GM19351 (cell line): Measurements from ENCODE around the gene ANKRD13B.

ENCODE experiments used
- ATAC-seq: cut with Tn5 transposase; IDR thresholded peaks from one replicate; pipeline ENCODE4 v1.9.1; 2021; ENCODE audit warnings: mild to moderate bottlenecking, moderate library complexity; ENCODE audit not compliant: unreplicated experiment

Gene ANKRD13B

DNA sequence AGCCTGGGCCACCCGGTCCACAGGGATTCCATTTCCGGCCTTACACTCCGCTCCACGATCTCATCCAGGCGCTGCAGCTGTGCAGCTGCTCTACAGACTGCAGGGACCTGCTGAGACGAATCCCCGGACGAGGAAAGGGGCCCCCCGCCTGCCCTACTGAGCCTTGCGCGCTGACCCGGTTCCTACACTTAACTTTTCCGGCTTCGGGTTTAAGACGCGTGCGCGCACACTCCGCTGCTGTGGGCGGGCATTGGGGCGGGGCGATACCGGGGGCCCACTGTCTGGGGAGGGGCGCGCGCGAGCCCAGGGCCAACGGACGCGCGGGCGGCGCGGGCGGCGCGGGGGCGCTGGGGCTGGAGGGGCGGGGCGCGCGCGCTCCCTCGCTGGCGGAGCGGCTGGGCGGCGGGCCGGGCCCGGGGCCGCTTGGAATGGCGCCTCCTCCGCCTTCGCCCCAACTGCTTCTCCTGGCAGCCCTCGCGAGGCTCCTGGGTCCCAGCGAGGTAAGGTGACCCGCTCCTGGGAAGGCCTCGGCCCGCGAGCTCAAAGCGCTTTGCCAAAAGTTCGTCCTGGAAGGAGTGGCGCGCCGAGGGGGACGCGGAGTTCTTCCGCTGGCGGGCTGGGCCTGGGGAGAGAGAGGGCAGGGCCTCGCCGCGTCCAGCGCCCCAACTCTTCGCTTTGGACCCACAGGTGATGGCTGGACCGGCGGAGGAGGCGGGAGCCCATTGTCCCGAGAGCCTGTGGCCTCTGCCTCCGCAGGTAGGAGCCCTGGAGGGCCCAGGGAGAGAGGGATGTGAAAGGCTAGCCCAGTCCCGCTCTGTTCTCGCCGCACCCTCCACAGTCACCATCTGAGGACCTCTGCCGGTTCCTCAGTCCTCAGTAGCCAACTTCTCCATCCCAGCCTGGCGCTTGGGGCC, 24.3 kb upstream of the ANKRD13B start, which contains the start of gene TP53I13:
TSS of gene TP53I13 (plus strand) at position 371 of the 914 bp plus-strand sequence. CDS start at position 429, 58 bp downstream.
- ATAC-seq = peak; percentile 35

DNA sequence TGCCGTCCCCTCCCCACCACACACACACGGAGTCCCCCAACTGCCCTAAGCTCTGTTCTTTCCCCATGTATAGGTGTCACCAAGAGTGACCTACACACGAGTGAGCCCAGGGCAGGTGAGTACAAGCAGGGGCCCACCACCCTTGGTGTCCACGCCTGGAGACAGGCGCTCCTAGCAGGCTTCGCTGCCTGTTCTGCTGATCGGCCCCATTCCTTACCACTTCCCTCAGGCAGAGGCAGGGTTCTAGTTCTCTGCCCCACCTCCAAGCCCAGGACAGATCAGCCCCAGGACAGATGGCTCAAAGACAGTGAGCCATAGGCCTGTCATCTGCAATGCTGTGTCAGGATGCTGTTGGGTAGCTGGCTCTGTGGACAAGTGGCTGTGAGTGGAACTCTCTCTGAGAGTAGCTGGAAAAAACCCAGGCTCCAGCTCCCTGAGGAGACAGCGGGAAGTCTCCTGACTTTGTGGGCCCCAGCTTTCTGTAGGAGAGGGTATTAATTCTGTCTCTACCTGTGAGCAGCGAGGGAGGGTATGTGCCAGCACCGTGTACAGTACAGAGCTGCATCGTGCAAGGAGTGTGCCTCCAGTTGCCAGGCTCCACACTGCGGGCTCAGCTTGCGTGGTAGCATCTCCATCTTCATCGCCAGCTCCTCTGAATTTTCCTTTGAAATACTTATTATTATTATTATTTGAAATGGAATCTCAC, 23.5 kb upstream of the ANKRD13B start:
- no peak for ATAC-seq

DNA sequence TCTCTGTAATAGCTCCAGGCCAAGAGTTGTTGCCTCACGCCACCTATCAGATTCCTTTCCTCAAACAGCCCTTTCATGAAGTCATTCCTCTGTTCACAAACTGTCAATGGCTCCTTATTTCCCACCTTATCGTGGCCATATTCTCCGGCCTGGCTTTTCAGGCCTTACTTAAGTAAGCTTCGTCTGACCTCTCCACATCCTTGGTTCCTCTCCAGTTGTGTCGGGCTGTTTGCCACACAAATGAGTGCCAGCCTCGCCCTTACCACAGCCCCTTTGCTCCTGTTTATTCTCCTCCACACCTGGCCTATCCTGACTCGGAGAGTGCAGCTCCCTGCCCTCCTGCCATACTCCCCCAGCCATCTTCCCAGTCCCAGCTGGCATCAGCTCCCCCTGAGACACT, 22.4 kb upstream of the ANKRD13B start:
- ATAC-seq = no peak

DNA sequence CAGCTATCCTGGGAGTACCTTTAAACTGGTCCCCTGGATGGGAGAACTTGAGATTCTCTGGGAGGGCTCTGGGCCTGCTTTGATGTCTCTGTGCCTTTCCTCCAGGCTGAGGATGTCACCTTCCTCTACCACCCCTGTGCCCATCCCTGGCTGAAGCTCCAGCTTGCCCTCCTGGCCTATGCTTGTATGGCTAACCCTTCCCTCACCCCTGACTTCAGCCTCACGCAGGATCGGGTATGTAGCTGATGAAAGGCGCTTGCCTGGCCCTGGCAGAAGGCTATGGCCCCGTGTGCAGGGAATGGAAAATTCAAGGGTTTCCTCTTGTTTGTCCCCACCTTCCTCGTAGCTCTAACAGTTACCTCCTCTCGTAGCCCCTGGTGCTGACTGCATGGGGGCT, 21.4 kb upstream of the ANKRD13B start:
- no peak for ATAC-seq

DNA sequence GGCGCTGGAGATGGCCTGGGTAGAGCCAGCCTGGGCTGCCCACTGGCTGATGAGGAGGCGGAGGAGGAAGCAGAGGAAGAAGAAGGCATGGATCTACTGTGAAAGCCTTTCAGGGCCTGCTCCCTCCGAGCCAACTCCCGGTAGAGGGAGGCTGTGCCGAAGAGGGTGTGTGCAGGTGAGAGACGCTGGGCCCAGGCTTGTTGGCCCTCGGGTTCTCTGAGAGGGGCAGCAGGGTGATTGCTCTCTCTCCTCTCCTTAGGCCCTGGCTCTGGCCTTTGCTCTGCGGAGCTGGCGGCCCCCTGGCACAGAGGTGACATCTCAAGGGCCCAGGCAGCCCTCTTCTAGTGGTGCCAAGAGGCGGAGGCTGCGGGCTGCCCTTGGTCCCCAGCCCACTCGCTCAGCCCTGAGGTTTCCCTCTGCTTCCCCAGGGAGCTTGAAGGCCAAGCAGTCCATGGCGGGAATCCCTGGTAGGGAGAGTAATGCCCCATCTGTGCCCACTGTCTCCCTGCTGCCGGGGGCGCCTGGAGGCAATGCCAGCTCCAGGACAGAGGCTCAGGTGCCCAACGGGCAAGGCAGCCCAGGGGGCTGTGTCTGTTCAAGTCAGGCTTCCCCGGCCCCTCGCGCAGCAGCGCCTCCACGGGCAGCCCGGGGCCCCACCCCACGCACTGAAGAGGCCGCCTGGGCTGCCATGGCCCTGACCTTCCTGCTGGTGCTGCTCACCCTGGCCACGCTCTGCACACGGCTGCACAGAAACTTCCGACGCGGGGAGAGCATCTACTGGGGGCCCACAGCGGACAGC, 20.9 kb upstream of the ANKRD13B start:
- ATAC-seq = no peak

DNA sequence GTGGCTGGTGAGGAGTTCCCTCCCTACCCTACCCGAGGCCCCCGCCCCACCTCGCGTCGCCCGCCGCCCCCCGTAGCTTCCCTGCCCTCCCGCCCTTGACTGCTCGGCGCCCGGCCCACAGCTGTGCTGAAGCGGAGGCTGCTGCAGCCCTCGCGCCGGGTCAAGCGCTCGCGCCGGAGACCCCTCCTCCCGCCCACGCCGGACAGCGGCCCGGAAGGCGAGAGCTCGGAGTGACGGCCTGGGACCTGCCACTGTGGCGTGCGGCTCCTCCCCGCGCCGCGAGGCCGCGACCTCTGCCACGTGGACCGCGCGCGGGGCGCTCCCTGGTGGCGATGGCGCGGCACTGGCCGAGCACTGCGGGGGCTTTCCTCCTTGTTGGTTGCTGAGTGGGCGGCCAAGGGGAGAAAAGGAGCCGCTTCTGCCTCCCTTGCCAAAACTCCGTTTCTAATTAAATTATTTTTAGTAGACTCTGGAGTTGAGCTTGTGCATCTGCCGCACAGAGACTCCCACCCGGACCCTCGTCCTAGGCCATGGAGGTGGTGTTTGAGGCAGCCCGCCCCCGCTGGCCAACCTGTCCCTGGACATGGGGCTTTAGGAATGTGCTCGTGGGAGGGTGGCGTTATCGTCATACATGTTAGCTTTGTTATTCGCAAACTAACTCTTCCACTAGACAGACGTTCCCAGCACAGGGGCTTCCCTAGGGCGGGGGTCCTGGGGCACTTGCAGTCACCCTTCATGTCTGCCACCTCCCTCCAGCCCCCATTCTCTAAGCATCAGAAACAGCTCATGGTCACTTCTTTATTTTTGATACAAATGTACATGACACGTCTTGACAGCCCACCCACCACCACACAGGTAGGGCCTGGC, 20.0 kb upstream of the ANKRD13B start:
- ATAC-seq = no peak

DNA sequence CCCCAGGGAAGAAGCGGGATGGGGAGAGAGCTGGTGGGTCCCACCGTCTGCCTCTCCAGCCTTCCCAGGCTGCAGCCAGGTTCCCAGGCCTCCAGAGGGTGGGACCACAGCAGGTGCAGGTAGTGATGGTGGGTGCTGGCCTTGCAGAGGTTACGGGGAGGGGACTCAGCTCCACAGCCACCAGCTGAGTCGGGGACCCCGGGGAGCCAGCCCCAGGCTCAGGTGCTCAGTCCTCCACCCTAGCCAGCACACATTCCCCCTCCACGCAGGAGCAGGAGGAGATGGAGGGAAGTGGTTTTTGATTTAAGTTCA, 19.4 kb upstream of the ANKRD13B start:
- no peak for ATAC-seq

DNA sequence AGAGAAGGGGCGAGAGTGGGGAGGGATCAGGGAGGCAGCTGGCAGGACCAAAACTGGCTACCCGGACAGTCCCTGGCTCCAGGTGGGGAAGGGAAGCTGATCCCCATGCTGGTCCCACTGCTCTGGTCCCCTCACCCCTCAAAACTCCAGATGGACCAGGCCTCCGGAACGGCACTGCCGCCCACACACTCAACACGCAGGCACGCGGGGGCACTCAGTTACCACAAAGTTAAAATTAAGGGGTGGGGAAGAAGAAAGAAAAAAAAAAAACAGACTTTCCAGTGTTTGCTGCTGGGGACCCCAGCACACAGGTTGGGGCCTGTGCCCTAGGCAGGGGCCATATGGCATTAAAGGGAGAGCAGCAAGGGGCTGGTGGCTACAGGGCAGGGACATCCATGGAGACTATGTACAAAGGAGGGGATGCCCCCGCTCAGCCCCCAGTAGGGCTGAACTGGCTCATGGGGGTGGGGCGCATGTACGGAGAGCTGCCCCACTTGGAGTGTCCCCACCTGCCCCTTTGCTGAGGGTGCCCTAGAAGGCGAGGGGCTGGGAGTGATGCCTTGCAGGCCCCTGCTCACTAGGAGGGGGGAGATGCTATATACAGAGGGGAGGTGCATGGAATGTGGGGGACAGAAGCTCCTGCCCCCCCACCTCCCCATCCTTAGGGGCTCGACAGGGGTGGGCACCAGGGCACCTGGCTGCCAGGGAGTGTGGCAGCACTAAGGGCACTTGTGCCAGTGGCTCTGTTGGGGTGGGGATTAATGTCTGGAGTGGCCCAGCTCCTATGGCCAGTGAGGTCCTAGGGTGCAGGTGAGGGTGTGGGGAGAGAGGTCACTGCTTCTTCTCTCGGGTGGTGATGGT, 18.8 kb upstream of the ANKRD13B start:
- no peak for ATAC-seq

DNA sequence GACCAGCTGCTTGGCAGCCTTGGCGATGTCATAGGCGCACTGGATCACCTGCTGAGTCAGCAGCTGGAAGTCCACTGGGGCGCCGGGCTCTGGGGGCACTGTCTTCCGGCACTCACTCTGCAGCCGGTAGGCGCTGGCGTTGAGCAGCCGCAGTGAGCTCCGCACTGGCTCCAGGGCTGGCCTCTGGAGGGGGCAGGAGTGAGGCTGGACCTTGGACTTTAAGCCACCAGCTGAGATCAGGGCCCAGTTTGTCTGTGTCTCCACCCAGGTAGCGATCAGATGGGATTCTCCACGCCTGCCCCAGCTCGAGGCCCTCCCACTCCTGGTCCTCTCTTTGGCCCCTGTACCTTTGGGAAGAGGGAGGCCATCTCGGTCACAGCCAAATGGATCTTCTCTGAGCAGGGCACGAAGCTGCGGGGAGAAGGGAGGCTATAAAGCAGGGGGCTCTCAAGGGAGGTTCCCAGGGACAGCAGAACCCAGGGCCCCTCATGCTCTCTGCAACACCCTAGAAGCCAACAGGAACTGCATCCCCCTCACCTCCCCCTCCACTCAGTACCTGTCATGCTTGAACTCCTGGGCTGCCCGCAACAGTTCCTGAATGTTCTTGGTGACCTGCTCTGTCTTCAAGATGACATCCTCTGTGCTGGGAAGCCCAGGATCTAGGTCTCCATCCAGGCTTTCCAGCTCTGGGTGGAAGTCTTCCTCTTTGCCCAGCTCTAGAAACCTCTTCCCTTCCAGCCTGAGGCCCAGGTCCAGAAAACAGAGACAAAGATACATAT, 18.0 kb upstream of the ANKRD13B start:
- no peak for ATAC-seq

DNA sequence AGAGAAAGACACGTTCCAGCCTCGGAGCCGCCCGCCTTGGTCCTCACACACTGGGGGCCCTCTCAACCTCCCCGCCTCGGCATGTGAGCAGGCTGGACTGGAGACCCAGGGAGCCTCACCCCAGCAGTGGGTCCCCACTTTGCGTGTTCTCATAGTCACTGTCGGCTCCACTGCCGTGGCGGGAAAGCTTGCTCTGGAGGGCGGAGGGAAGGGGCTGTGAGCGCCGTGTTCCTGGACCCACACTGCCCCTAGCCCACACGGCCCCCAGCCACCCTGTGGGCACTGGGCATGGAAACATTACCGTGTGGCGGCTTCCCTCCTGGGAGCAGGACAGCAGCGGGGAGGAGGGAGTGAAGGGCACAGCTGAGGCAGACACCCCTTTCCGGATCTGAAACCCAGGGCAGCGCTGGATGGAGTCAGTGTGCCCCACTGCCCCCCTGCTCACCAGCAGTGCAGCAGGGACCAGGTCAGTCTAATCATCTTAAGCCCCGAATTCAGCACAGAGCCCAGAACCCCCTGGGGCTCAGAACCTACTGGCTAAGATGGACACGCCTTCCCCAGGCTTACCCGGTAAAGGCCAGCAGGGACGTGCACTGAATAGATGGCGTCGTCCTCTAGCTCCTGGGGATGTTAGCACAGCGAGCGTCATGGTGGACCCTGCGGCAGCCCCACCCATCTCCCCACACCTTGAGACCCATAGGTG, 17.3 kb upstream of the ANKRD13B start:
- no peak for ATAC-seq

DNA sequence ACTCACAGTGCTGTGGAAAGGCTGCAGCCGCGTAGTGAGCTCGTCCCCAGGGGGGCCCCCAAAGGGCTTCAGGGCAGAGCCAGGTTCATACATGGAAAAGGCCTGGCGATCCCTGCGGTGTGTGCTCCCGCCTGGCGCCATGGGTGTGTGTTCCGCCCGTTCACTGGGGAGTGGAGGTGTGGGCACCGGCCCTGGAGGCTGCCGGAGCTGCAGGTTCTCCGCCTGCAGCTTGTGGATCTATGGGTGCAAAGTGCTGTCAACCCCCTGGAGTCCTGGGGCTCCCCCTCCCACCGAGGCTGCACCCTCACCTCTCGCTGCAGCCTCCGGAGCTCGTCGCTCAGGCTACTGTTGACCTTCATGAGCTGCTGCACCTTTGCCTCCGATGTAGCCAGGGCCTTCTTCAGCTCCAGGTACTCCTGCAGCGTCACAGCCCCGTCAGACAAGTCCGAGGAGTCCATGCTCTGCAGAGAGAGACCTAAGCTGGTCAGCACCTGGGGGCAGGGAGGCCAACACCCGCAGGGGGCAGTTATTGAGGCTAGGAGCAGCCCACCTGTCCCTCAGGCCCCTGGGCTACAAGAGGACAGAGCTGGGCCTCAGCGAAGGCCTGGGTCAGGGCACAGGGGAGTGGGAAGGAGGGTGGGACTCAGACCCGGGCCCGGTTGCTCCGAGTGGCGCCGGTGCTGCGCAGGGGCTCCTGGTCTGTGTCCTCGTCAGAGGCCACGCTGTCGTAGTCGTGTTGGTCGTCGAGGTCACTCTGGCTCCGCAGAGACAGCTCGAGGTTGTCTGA, 16.5 kb upstream of the ANKRD13B start:
- ATAC-seq = no peak

DNA sequence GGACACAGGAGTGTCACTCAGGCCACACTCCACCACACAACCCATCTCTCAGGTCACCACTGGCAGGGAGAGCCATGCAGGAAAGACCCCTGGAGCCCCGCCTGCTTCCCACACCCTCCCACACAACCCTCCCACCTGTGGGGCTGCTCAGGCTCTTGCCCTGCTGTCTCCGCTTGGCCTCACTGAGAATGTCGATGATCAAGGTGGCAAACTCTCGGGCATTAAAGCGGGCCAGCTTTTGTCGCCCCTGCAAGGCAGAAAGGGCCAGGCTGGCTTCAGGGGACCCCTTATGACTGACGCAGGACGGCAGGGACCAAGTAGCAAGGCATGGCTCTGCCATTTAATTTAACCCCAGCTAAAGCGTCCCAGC, 15.9 kb upstream of the ANKRD13B start:
- no peak for ATAC-seq

DNA sequence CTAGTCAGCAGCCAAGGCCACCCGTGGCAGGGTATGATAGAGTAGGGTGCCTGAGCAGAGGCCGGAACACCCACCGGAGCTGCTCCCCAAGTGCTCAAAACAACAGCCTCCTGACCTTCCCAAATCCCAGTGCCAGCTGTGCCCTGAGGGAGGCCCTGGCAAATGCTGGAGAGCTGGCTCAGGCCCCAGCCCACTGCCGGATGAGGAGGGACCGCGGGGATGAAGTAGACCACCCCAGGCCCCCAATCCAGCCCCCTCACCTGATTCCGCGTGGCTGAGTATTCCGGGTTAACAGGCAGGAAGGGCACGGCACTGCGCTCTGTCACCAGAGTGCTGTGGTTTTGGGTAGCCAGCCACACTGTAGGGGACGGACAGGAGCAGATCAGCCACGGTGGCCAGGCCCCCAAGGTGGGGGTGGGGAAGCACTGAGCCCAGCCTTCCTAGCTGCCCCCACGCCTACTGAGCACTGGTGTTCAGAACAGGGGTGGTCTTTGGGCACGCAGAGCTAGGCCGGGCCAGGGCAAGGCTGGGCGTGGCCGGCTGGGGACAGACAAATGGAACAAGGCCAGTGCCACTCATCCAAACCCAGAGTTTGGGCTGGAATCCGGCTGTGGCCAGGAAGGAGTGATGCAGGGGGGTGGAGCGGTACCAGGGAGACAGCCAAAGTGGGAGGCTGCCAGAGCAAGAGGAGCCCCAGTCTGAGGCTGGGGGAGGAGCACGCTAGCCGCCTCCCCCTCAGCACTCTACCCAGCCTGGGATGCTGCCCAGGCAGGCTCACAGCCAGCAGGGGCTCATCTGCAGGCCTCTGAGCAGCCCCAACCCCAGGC, 15.3 kb upstream of the ANKRD13B start:
- ATAC-seq = no peak

DNA sequence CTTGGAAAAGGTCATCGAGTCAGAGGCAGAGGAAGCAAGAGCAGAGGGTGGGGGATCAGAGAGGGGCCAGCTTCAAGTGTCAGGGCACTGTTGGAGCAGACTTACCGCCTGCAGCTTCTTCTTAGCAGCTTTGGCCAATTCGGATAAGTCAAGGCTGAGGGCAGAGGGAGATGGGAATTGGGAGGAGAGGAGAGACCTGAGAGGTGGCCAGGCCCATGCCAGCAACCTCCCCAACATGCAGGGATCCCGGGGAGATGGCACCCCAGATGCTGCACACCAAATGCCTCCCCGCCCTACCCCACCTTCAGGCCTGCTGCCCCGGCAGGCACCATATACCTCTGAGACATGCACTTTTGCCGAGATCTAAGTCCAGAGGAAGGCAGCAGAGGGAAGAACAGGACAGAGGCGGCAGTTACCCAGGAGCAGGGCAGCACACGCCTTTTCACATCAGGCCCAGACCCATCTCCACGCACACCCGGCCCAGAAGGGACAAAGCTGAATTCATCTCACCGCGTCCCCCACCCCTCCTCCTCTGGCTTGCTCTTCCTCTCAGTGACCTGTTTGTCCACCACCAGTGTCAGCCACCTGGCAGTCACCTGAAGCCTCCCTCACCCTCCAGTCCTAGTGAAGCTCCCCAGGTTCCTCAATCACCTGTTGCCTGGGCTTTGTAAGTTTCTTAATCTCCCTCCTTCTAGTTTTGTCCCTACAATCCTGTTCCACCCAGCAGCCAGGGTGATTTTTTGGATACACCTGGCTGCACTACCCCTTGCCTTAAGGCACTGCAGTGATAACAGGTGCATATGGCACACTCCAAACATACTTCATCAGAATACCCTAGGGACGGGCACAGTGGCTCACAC, 14.1 kb upstream of the ANKRD13B start:
- no peak for ATAC-seq

DNA sequence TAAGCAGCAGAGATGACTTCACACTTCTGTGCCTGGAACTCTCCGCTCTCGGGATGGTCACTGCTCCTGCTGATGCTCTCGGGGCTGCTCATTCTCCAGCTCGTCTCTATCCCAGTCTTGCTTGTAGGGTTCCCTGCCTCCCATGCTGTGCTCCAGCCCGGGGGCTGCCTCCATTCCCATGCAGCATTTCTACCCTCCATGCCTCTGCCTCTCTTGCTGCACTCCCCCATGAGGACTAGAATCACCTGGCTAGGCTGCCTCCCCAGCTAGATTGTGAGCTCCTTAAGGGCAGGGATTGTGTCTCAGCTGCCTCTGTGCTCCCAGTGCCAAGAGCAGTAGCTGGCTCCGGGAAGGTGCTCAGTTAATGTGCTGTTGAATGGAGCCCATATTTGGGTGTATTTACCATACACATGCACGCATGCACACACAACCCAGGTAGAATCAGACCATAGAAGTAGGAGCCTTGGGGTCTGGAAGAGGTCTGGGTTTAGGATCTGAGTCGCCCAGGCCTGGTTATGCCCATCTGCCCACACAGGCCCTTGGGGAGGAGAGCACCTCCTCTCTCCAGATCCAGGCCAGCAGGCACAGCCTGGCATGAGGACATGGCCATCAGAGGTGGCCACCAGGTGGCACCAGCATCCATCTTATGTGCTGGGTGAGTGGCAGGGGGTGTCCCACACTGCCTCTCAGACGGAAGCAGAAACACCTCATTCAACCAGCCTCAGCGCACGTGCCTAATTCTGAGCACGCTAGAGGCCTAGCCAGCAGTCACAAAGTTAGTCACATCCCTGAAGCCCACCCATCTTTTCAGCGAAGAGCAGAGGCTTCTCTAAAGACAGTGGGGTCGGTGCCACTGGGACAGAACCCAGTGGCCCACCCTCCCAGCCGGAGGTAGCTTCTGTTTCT, 12.8 kb upstream of the ANKRD13B start:
- ATAC-seq = no peak
